HG03139 (cell line): ENCODE results near the gene TAP1.
"Not testable (repeated sequence)": the region's sequence is repeated elsewhere in the genome, so short reads cannot be mapped to it uniquely, and the experiment has no call there.

ENCODE experiments used
- ATAC-seq: cut with Tn5 transposase; IDR thresholded peaks from one replicate; pipeline ENCODE4 v1.9.1; 2021; ENCODE audit not compliant: unreplicated experiment

The TAP1 gene

GRCh38 chr6:32805404-32805803 is 48.1 kb downstream of the TAP1 start:
- not testable (repeated sequence) for ATAC-seq

GRCh38 chr6:32803416-32803815 is 50.1 kb downstream of the TAP1 start:
- no peak for ATAC-seq

GRCh38 chr6:32799740-32800139 is 53.8 kb downstream of the TAP1 start:
- ATAC-seq: no peak

GRCh38 chr6:32799168-32799567 is 54.3 kb downstream of the TAP1 start:
- no peak for ATAC-seq

- ATAC-seq: no peak
These were observed 56.4 kb downstream of the TAP1 start for GRCh38 chr6:32796848-32797776.
